Activated naive CD4-positive, alpha-beta T cell (primary cell): ENCODE measurements around the gene SLC49A3.

Experiments used
- DNase-seq, 4 experiments: peaks; one replicate each; lab custom pipeline; 2025; lab: John Stamatoyannopoulos, UW

The SLC49A3 gene

GRCh38 chr4:666822-667544 is 22.0 kb downstream of the SLC49A3 start:
- no peak for DNase-seq

GRCh38 chr4:666436-666810 is 22.5 kb downstream of the SLC49A3 start:
- no peak for DNase-seq

DNA sequence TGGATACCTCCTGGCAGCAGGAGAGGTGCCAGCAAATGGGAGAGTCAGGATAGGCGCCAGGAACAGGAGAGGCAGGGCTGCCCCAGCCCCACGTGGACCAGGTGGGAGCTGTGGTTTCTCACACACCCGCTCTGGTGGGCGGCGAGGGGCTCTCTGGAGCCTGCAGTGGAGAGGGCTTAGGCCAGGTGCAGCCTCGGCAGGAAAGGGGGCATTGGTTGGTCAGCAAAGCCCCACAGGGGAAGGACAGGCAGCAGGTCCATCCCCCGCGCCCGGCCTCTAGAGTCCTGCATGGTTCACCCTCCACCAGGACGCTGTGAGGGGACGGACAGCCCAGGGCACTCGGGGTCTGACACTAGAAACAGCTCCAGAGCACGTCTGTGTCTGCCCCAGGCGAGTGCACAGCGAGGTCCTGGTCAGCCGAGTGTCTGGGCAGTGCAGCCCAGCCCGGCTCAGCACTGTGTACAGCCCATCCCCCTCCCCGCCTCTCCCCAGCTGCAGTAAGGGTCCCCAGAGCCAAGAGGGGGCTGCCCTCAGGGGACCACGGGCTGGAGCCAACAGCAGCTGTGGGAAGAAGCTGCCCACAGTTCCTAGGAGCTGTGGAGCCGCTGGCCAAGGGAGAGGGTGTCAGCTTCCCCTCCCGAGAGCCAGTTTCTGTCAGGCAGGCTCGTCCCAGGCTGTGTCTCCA is 23.1 kb downstream of the SLC49A3 start:
- DNase-seq = no peak

GRCh38 chr4:665381-665750 is 23.6 kb downstream of the SLC49A3 start:
- DNase-seq = no peak

DNA sequence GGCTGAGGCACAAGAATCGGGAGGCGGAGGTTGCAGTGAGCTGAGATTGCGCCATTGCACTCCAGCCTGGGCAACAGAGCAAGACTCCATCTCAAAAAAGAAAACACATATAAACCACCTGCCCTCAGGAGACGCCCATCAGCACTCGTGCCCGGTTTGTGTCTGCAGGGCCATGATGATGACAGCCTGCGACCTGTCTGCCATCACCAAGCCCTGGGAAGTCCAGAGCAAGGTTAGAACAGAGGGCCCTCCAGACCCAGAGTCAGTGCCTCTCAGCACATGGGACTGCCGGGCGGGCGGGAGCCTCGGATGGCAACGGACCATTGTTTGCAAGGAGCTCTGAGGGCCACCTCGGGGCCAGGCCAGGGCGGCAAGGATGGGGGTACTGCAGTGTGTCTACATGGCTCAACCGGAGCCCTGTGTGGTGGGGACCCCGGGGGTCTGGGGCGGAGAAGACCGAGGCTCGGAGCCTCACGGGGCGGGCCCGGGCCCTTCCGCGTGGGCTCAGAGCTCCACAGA is 24.2 kb downstream of the SLC49A3 start:
- DNase-seq = no peak

DNA sequence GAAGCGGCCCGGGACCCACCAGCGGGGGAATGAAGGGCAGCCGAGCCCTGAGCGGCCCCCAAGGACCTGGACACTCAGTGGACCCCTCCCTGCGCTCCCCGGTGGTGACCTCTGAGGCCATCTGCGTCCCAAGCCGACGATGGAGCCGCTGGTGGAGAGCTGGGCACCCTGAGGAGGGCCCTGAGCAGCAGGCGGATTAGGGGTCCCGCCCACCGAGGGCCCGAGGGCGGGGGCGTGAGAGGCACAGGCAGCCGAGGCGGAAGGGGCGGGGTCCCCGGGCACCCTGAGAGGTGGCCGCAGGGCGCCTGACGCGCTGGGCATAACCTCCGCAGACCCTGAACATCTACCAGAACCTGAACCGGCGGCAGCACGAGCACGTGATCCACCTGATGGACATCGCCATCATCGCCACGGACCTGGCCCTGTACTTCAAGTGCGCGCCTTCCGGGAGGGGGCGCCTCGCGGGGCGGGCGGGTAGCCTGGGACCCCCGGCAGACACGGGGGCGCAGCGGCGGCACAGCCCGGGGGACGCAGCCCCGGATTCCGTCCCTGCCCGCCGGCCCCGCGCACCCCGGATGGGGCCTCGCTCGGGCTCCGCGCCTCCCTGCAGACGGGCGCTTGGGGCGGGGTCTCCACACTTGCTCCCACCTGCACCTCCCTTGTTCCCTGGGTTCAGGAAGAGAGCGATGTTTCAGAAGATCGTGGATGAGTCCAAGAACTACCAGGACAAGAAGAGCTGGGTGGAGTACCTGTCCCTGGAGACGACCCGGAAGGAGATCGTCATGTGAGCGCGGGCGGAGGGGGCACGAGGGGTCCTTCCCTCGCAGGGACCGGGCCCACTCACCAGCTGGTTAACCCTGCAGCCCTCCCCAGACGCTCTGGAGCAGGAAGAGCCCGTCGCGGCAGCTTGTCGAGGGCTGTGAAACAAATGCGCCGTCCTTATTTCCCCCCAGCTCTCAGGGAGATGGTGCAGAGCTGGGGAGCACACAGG is 25.2 kb downstream of the SLC49A3 start:
- DNase-seq = peak in 3 of 4 experiments; percentile 37 to 79 (median 57)

DNA sequence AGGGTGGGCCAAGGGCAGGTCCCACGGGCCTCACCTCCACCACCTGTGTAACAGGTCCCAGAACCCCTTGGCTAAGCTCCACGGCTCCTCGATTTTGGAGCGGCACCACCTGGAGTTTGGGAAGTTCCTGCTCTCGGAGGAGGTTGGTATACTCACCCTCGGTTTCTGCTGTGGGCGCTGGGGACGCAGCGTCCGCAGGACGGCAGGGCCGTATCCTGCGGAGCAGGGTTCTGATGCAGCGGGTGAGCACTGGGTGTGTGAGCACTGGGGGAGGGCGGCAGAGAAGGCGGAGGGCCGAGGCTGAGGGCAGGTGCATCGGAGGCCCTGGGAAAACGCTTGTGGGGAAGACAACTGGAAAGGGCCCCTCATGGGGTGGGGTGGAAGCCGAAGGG is 25.9 kb downstream of the SLC49A3 start:
- no peak for DNase-seq

- DNase-seq = no peak
Measured at GRCh38 chr4:661881-662761, 26.8 kb downstream of the SLC49A3 start.

- DNase-seq = no peak
Measured at GRCh38 chr4:661231-661630, 27.7 kb downstream of the SLC49A3 start.

GRCh38 chr4:660401-660800 is 28.6 kb downstream of the SLC49A3 start:
- DNase-seq = no peak

DNA sequence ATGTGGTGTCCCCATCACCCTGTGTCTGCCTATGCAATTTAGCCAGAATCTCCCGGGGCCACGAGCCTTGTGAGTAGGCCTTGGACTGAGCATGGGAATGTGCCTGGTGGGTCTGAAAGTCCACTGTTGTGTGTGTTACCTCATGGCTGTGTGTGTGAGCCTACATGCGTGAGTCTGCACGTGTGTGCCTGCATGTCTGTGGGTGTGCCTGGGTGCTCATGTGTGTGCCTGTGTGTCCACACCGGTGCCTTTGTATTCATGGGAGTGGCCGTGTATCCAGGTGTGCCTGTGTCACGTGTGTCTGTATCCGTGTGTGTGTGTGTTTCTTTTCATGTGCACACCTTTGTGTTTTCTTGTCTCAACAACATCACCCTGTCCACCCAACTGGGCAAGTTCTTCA is 29.1 kb downstream of the SLC49A3 start:
- no peak for DNase-seq

GRCh38 chr4:658681-659667 is 30.0 kb downstream of the SLC49A3 start:
- DNase-seq = no peak

GRCh38 chr4:657834-658667 is 30.9 kb downstream of the SLC49A3 start:
- DNase-seq = no peak

- DNase-seq = no peak
Measured at GRCh38 chr4:657338-657833, 31.6 kb downstream of the SLC49A3 start.

DNA sequence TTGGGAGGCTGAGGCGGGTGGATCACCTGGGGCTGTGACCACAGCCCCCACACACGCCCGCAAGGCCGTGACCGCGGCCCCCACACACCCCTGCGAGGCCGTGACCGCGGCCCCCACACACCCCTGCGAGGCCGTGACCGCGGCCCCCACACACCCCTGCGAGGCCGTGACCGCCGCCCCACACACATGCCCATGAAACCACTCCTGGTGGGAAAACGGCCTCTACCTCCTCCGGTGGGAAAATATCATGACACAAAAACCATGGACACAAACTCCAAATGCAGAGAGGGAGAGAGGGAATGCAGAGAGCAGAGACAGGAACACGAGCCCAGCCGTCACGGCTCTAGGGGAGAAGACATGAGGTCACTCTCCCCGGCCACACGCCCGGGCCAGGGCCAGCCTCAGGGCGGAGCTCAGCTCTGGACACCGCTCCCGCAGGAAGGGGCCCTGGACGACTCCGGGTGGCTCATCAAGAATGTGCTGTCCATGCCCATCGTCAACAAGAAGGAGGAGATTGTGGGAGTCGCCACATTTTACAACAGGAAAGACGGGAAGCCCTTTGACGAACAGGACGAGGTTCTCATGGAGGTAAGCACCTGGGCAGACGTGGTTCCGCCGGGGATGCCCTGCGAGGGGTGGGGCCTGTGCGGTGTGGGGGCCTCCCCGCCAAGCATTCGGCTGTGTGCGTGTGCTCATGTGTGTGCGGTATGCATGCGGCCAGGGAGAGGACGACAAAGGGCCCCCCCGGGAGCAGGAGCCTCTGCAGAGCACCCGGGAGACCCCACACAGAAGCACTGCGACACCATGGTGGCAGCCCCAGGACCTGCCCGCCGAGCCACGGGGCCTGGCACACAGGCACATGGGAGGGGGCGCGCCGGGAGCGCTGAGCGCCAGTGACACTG is 32.3 kb downstream of the SLC49A3 start:
- DNase-seq = no peak

DNA sequence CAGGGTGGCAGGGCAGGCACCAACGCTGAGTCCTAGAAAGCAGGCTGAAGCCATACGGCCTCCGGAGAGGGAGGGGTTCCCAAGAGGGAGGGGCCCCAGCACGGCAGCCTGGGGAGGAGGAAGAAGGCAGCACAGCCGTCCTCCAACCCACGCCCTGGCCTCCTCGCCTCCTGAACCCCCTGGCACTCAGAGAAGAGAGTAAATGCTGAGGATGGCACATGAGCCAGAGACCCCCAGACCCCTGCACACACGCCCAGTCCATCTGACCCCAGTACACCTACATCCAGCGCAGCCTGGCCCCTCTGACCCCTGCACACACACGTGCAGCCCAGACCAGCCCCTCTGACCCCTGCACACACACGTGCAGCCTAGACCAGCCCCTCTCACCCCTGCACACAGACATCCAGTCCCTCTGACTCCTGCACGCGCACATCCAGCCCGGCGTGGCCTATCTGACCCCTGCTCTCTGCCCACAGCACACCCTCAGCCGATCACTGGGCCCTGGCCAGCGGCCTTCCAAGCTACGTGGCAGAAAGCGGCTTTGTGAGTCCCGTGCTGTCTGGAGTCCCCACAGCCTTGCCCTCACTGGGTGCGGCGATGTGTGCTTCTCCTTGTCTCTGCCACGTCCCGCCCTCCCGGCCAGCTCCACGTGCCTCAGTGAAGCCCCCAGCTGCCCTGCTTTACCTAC is 33.3 kb downstream of the SLC49A3 start:
- DNase-seq = no peak

DNA sequence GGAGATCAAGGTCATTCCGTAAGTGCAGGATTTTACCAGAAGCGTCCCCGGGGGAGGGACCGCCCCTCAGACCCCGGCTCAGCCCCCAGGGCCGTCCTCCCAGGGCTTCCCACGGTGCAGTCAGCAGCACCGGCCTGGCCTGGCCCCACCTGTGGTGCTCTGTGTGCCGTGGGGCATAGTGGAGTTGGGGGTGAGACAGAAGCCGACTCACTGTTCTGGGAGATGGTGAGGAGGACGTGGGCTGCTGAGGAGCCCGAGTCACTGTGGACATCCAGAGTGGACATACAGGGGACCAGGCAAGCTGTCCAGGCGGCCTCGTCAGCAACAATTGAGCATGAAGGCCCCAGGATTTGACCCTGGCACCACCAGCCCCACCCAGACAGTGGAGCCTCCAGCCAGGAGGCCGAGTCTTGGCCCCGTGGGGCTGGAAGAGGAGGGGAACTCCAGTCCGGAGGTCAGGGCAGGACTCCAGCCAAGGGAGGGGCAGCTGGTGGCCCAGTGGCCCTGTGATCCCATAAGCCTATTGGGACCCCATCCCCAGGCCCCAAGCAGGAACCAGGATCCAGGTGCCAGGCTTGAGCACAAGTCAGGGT is 34.0 kb downstream of the SLC49A3 start:
- DNase-seq = no peak
